GM10266 (cell line): ENCODE data around the gene PRDM4.
"Not testable (repeated sequence)": the region's sequence is repeated elsewhere in the genome, so short reads cannot be mapped to it uniquely, and the experiment has no call there.

Source experiments
- DNase-seq: peaks from one replicate; pipeline ENCODE4 v3.0.0; 2012; ENCODE audit errors: extremely low spot score
- CTCF ChIP-seq: IDR thresholded peaks from 2 replicates; pipeline ENCODE4 v1.5.1; 2012; ENCODE audit warnings: mild to moderate bottlenecking, low read depth; ENCODE audit not compliant: control insufficient read depth, insufficient read depth; ENCODE audit errors: missing control alignments

PRDM4 gene

DNA sequence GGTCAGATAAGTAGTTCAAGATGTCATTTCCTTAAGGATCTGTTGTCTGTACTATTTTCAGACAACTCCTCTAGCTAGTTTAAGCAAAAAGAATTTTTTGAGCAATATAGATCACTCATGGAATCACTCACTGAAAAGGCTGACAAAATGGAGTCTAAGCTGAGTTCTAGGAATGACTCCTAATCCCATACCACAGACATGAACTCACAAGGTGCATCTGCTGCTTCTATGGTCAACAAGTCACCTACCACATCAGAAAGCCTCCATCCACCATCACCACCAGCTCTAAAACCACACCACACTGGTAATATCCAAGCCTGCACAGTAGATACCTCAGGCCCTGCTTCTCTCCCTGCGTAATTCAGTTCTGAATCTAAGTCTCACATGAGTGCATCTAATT lies 42.3 kb downstream of the PRDM4 start:
- no peak for DNase-seq

DNA sequence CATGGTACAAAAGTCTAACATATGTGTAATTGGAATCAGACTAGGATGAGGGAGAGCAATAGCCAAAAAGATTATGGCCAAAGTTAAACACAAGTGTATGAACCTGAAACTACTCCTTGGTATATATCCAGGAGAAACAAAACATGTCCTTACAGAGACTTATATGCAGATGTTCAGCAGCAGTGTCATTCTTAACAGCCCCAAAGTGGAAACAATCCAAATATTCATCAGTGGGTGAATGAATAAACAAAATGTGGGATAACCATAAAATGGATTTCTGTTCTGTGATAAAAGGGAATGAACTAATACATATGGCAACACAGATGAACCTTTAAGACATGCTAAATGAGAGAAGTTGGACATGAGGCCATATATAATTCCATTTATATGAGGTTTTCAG lies 45.2 kb downstream of the PRDM4 start:
- TF ChIP-seq CTCF = no peak
- no peak for DNase-seq

More for the DNA sequence above, 42.3 kb downstream of the PRDM4 start:
- no peak for TF ChIP-seq CTCF

DNA sequence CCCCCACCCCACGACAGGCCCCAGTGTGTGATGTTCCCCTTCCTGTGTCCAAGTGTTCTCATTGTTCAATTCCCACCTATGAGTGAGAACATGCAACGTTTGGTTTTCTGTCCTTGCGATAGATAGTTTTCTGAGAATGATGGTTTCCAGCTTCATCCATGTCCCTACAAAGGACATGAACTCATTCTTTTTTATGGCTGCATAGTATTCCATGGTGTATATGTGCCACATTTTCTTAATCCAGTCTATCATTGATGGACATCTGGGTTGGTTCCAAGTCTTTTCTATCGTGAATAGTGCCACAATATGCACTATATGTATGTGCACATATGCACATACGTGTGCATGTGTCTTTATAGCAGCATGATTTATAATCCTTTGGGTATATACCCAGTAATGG lies 55.4 kb downstream of the PRDM4 start:
- DNase-seq = not testable (repeated sequence)

DNA sequence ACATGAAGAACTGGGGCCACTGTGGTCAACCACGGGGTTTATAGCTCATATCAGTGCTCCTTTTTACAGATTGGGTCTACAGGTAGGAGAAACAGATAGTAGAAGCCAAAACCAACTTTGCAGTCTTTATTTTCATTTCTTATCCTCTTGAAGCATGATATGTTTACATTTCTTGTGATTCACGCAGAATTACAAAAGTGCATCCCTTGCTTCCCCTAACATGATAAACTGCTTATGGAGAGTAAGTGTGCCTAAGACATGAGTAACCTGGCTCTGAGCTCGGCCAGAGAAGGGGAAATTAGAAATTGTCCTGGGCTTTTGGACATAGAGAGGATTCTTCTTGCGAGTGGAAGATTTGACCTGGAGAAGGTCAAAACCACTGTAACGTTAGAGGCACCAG lies 56.9 kb downstream of the PRDM4 start:
- TF ChIP-seq CTCF = no peak
- no peak for DNase-seq

- no peak for TF ChIP-seq CTCF
These were observed 58.8 kb downstream of the PRDM4 start for GRCh38 chr12:107702106-107702505.

GRCh38 chr12:107695772-107696171 lies 65.2 kb downstream of the PRDM4 start:
- DNase-seq = not testable (repeated sequence)

More at GRCh38 chr12:107702106-107702505, 58.8 kb downstream of the PRDM4 start:
- DNase-seq = no peak

DNA sequence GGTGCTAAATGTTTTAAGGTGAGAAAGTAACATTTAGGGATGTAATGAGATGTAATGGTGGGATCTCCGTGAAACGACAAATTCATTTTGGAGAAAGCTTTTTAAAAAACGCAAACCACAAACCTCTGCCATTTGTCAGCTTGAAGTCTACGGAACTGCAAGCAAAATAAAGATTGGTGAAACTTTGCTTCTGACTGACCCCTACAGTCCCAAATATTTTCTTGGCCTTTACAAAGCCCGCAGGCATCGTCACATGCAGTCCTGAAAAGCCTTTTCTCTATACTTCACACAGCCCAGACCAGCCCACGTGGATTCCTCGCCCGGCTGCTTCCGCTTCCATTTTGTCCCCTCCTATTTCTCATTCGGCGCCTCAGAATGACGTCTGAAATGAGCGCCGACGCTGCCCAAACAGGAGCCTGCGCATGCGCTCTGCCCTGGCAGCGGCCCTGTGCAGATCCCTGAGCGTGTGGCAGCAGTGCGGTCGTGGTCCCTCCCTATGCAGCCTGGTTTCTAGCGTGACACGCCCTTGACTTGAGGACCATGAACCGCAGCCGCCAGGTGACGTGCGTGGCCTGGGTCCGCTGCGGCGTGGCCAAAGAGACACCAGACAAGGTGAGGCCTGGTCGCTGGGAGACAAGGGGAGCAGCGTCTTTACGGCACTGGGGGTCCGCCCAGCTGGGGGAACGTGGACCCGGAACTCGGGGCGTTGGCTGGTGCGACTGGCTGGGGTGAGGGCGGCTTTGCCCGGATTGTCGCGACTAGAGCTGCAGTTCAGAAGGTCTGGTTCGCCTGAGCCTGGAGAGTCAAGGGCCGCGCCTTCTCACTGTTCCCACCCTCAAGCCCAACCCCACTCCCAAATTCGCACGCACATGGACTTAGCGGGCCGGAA lies 75.3 kb downstream of the PRDM4 start, which contains the start of gene PWP1:
TSS of gene PWP1 (plus strand) at position 440 of the 889 bp plus-strand sequence. CDS start at position 541, 101 bp downstream.
- TF ChIP-seq CTCF = no peak
- peak; percentile 90 for DNase-seq

DNA sequence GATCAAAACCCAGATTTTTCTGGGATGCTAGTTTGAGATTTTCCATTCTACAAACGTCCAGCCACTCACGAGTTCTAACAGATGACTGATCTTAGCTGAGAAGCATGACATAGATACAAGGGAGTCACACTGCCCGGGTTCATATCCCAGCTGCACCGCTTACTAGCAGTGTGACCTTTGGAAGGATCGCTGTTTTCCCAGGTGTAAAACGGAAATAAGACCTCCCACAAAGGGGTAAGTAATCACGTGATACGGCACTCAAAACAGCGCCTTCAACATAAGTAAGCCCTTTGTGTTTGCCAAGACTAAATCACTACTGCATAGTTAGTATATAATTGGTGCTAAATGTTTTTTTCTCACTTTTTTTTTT lies 76.0 kb downstream of the PRDM4 start:
- no peak for DNase-seq
- no peak for TF ChIP-seq CTCF
